NCI-H1417 (cell line): ENCODE results near the gene DCD.

Source experiments
- DNase-seq, 3 experiments: peaks; one replicate each; lab custom pipeline; 2025; lab: John Stamatoyannopoulos, UW

DCD gene

GRCh38 chr12:54608156-54608555 lies 40.0 kb downstream of the DCD start:
- DNase-seq, result no peak

- DNase-seq, result no peak
Measured at GRCh38 chr12:54606556-54606955, 41.6 kb downstream of the DCD start.

- no peak for DNase-seq
Measured at GRCh38 chr12:54605138-54605970, 42.8 kb downstream of the DCD start.

- no peak for DNase-seq
Measured at GRCh38 chr12:54604436-54604835, 43.7 kb downstream of the DCD start.

GRCh38 chr12:54603872-54604271 lies 44.3 kb downstream of the DCD start:
- no peak for DNase-seq

- peak; percentile 49 to 81 (median 62) for DNase-seq
Measured at GRCh38 chr12:54603173-54603814, 44.9 kb downstream of the DCD start.

- no peak for DNase-seq
Measured at GRCh38 chr12:54602661-54603060, 45.5 kb downstream of the DCD start.

- DNase-seq, result peak in 1 of 3 experiments; percentile 39
Measured at GRCh38 chr12:54601841-54602240, 46.3 kb downstream of the DCD start.

GRCh38 chr12:54598970-54599369 lies 49.2 kb downstream of the DCD start:
- no peak for DNase-seq

GRCh38 chr12:54596526-54596946 lies 51.6 kb downstream of the DCD start:
- DNase-seq, result peak; percentile 51 to 82 (median 56)

- DNase-seq, result no peak
Measured at GRCh38 chr12:54595471-54595870, 52.7 kb downstream of the DCD start.
